ENCODE measurements around the gene DRC1.

Gene DRC1

DNA sequence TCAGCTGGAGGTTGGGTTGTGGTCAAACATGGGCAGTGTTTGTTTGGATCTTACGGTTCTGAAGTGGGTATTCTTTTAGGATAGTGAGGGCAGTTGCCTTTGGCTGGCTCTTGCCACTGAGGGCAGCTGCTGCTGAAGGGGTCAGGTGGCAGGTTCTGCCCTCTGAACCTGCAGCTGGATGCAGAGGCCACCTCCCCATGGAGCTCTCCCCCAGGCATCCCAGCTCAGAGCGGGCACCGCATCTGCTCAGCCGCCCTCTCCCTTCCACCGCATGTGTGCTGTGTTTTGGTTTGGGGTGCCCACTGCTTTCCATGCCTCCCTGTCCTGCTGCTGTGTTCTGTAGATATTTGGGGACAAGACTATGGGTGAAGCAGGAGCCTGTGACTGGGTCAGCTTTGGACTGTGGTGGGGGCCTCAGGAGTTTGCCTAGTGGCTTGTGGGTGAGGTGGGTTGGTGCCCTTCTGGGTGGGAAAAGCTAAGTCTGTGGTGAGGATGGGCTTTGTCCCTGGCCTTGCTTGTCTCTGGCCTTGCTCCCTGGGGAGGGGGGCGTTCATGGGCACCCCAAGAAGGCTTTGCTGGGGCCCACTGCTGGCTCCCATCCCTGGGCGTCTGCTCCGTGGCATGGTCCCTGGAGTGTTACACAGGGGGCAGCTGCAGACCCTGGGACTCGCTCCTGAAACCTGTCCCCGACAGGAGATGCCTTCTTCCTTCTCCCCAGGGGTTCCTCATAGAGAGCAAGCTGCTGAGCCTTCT lies 47.7 kb downstream of the DRC1 start:
- DNase-seq = no peak

DNA sequence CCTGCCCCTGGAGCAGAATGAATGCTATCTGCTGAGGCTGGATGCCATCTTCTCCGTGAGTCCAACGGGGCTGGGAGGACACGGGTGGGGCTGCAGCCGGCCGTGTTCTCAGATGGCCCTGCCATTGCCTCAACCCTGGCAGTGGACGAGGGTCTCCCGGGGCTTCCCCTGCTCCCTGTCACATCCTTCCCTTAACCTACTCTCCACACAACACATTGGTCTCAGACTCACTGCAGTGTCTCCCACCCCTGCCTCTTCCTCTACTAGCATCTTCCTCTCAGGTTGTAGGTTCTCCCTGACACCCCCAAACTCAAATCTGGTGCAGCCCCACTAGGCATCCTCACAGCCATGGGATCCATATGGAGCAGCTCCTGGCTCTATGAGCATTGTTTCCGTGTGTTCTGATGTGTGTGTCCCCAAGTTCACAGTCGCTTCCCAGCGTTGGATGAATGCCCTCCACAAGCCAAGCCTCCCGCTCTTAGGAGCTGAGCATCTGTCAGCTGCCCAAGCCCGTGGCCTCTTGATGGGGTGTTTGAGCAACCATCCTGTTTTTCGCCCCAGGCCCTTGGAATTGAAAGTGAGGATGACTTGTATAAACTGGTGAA lies 48.4 kb downstream of the DRC1 start:
- DNase-seq = no peak

DNA sequence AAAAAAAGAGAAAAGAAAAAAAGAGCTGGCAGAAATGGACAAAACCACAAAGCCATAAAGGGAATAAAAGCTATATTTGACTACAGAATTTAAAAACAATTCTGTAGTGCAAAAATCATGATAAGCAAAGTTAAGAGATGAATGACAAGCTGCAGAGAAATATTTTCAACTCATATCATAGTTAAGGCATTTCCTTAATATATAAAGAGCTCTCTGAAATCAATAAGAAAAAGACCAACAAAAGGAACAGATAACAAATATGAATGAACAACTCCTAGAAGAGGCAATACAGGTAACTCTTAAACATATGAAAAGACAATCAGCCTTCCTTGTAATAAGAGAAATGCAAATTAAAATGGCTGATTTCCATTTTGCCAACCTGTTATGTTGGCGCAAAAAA lies 50.0 kb downstream of the DRC1 start:
- DNase-seq = no peak

DNA sequence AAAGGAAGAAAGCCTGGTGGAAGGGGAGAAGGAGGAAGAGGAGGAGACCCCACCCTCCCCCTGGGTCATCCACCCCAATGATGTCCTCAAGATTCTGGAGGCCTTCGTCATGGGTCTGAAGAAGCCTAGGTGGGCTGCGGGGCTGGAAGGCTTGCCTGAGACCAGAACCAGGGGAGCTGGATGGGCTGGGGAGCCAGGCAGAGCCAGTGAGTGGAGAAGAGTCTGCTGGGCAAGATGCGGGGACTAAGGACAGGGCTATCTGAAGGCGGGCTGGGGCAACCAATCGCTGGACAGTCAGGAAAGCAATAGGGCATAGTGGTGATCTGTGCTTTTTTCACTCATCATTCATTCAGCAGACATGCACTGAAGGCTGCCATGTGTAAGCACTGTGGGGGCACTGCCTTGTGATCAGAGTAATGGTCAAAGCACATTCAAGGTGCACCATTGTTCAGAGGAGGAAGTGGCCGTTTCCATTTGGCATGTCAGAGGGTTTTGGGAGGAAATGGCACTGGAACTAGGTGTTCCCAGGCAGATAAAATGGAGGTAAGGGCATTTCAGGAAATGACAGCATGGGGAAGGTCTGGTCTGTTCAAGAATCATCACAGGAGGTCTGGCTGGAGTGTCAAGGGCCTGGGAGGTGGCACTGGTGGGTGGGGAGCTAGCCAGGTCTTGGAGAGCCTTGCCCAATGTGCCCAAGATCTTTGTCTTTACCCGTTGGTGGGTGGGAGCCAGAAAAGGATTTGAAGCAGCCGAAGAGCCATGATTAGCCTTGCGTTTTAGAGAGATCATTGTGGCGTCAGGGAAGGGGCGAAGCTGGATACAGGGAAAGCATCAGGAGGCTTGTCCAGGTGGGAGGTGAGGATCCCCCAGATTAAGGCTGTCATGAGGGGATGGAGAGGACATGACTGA lies 52.0 kb downstream of the DRC1 start:
- no peak for DNase-seq

DNA sequence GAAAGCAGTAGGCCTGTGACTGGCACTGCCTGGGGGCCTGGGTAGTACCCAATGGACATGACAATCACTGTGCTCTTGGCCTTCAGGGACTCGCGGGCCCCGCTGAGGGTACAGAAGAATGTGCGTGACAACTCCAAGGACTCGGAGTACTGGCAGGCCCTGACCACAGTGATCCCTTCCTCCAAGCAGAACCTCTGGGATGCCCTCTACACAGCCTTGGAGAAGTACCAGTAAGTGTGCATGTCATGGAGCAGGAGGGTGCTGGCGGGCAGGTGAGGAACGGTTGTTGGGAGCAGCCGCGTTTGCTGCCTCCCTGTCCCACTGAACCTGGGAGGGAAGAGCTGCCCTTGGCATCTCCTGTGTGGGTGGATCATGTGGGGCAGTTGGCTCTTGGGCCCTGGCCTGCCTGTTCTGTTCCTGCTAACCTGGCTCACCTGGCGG lies 52.9 kb downstream of the DRC1 start:
- DNase-seq = no peak

DNA sequence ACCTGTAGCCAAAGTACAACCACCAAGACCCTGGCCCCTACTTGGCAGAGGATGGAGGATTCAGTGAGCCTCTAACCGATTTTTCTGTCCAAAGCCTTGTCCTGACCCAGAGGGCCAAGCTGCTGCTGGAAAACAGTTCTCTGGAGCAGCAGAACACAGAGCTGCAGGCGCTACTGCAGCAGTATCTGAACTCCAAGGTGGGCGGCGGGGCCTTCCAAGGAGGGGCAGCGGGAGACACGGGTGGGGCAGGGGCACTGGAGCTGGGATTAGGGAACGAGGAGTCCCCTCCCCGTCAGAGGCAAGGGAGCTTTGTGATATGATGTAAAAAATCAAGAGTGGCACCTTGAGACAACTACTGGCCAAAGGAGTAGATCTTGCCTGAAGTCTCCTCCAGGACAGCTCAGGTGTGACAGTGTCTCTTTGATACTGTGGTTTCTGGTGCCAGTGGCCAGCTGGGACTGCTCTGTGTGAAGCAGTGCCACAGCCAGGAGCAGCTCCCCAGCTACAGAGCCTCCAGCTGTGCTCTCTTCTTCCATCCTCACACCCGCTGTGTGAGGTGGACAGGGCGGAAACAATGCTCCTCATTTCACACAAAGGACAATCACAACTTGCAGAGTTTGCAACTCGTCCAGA lies 53.4 kb downstream of the DRC1 start:
- DNase-seq = no peak

DNA sequence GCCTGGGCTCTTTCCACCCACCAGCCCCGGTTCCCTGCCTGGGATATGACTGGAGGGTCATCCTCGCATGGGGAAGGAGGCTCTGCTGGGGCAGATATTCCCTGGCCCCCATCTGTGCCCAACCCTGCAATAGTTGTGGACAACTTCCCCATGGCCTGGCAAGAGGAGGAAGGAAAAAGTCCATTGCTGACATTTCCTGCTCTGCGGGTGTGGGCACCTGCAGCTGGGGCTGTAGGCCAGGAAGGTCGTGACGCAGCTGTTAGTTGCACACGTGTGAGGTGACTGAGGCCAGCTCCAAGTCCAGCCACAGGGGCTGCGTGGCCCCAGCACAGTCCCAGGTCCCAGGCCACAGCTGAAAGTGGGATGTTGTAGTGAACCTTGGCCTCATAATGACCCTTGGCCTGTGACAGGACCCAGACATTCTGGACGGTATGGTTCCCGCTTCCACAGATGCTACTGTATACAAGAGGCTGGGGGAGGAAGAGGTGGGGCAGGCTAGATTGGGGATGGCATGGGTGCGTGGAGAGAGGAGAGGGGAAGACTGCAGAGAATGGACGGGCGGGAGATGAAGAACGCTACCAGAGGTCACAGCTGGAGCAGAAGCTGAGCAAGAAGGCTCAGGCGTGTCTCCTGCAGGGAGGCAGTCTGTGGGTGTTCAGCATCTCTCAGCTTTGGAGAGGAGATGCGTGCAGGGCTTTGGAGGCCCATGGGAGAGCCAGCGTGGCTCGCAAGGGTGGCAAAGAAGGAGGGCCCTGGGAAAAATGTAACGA lies 54.1 kb downstream of the DRC1 start:
- DNase-seq = no peak

DNA sequence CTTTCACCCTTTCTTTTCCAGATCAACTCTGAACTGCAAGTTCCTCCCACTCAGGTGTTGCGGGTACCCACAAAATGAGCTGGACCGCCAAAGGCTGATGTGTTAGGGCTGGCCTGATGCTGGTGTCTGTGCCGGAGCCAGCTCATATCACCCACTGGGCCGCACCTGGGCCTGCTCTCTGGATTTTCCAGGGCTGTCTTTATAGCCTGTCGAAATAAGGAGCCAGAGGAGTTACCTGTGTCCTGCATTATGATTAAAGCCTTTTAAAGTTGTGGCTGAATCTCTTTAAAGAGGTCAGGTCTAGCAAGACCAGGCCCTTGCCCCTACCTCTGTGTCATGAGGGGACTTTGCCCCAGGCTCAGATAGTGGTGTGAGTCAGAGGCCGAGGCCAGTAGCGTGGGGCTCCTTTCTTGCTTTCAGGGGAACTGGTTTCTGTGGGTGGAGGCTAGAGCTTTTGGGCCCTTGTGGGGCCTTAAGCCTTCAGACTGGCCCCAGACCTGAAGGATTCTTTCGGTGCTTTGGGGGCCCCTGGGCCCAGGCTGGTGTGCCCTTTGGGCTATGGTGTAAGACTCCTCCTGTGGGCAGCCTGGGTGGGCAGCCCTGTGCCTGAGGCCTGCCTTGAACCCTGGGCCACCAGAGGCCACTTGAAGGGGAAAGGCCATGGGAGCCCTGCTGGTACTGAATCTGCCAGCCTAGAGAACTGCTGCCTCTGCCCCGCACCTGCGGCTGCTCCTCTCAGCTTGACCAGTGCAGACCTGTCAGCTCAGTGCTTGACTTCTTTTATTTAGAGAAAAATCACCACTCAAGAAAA lies 54.9 kb downstream of the DRC1 start:
- DNase-seq = no peak

DNA sequence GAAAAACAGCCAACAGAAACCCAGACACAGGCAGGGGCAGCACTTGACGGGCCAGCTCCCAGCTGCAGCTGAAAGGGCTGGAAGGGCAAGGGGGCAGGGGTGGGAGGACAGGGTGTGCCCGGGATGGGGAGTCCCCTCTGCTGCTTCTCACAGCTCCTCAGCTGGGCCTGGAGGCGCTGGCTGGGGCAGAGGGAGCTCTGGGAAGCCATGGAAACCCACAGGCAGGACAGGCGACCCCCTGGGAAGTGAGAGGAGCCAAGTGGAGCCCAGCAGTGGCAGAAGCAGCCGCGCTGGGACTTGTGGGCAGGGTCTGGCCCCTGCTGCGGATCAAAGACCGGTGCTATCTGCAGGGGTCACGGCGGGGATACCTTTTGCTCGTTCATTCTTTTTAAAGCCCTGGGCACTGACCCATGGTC lies 55.5 kb downstream of the DRC1 start:
- DNase-seq = no peak

DNA sequence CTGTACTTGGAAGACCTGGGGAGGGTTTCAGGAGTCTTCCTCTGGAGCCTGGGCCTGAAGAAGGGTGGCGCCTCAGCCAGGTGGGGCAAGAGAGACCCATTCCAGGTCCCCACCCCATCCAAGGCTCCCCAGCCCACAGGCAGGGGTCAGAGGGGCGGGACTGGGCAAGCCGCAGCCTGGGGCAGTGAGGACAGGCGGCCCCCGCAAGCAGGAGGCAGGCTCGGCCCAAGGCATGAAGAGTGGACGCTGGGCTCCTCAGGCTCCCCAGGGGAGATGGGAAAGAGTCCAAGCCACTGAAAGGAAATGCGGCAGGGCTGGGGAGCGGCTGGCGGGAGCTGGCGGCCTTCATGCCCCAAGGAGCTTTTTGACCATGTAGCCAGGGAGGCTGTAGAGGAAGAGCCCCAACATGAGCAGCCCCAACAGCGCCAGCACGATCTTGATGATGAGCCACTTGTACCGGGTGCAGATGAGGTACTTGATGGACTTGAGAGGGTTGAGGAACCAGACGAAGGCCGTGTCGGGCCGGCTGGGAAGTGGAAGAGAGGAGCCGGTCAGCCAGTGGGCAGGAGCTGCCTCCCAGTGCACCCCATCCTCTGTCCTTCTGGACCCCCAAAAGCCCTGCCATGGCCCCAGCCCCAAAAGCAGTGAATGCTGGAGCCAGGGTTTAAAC lies 56.1 kb downstream of the DRC1 start:
- DNase-seq = no peak

DNA sequence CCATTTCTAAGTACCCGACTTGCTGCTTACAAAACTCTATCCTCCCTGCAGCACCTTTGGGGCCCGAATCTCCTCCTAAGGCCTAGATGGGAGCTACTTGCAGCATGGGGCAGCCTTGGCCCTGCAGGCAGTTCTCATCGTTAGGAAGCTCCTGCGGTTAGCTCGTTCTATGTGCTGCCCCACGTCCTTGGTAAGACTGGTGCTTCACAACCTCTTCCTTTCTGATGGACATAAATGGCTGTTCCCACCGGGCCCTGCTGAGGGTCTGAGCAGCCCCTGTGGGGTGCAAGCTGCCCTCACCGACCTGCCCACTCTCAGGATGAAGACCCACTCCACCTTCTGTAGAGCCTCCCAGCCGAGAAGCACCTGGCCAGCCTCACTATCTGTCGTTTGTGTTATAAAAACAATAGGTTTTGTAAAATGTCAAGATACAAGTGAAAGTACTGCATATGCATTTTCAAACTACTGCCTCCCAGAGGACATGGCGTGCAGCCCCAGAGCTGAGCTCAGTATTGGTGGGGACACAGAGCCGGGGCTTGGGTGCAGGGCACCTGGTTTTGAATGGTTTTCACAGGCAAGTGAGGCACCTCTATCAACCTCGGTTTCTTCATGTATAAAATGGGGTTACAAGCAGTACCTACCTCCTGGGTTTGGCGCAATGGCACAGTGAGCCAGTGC lies 56.8 kb downstream of the DRC1 start:
- no peak for DNase-seq

DNA sequence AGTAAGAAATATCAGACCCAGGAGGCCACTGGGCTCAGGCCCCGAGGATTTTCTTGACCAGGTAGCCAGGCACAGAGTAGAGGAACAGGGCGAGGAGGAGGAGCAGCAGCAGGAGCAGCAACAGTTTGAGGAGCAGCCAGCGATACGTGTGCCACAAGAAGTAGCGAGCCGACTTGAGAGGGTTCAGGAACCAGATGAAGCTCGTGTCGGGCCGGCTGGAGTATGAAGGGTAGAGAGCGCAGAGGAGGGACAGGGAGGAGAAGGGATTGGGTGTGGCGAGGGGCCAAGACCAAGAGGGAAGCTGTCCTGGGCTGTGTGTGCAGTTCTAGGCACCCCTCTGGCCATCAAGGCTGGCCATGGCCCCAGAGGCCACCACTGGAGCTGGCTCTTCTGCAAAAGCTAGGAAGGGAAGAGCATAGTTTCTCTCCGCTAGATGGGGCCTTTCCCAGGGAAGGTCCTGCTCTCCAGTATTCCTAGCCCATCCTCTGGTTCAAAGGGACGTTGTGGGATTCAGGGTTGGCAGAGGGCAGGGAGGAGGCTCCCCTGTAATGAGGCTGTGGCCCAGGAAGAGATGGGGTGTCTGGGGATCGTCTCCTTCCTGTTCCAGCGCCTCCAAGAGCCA lies 58.4 kb downstream of the DRC1 start:
- no peak for DNase-seq

DNA sequence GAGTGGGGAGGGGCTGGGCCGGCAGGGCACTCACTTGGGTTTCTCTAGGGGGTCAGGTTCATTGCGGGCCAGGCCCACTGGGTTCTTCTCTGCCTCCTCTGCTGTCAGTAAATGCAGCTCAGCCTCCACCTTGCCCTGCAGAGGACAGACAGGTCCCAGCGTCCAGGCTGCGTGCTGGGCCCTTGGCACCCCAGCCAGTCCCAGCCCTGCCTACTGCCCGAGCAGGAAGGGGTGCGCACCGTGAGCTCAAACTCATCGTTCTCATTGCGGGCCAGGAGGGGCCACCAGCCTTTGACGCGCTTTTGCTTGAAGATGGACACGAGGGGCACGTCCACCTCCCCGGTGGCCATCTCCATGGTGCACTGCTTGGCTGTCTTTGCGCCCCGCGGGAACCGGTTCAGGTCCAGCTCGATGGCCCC lies 58.9 kb downstream of the DRC1 start:
- no peak for DNase-seq

DNA sequence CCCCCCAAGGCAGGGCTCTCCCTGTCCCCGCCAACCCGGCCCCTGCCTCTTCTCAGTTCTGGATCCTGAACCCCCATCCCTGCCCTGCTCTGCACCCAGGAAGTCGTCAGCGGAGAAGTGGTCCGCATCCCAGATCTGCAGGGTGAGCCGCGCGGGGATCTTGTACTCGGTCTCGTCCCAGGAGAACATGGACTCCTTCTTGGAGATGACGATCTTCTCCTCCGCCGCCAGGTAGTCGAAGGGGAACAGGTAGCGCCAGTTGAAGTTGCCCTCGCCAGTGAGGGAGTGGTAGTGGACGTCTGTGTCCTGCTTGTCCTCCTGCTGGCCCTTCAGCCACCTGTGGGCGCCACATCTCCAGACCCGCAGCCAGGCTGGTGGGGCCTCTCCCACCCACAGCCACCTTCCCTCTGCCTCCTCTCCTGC lies 59.9 kb downstream of the DRC1 start:
- no peak for DNase-seq

DNA sequence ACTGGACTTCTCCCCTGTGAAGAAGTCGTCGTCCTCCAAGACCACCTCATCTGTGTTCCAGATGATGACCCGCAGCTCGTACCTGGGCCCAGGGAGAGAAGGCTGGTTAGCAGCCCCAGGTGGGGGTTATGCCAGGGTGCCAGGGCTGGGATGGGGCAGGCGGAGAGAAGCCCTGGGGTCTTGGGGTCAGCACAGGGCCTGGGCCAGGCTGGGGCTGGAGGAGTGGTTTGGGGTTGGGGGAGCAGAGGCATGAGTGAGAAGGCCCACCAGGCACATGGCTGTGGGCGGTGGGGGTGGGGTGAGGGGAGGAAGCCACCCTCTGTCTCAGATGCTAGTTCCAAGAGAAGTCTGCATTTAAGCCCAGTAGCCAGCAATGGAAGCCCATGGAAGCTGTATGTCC lies 60.4 kb downstream of the DRC1 start:
- DNase-seq = no peak

DNA sequence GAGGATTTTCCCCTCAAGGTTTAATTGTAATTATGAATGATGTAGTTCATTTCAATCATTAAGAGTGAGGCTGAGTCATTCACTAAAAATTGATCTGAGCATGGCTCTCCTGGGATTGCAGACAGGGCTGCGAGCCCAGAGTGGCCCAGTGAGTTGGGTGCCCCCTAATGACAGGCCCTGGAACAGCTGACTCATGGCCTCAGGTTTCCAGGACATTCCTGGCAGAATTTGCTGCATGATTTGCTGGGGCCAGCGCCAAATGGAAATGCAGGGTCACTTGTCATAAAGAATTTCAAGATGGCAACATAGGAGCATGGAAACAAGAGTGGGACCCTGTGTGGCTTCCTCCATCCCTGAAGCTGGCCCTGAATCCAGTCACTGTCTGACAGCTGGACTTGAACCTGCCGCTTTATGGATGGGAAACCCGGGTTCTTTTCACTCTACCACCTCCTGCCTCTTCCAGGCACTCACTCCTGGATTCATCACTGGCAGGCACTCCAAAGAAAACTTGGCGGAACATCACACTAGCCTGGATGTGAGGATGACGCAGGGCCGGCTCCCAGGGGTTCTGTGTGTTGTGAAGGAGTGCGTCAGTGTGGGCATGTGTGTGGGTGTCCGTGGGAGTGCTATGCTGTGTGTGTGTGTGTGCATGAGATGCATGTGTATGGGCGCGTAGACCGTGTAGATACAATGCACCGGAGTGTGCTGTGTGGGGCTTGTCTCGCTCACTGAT lies 61.0 kb downstream of the DRC1 start:
- DNase-seq = no peak

DNA sequence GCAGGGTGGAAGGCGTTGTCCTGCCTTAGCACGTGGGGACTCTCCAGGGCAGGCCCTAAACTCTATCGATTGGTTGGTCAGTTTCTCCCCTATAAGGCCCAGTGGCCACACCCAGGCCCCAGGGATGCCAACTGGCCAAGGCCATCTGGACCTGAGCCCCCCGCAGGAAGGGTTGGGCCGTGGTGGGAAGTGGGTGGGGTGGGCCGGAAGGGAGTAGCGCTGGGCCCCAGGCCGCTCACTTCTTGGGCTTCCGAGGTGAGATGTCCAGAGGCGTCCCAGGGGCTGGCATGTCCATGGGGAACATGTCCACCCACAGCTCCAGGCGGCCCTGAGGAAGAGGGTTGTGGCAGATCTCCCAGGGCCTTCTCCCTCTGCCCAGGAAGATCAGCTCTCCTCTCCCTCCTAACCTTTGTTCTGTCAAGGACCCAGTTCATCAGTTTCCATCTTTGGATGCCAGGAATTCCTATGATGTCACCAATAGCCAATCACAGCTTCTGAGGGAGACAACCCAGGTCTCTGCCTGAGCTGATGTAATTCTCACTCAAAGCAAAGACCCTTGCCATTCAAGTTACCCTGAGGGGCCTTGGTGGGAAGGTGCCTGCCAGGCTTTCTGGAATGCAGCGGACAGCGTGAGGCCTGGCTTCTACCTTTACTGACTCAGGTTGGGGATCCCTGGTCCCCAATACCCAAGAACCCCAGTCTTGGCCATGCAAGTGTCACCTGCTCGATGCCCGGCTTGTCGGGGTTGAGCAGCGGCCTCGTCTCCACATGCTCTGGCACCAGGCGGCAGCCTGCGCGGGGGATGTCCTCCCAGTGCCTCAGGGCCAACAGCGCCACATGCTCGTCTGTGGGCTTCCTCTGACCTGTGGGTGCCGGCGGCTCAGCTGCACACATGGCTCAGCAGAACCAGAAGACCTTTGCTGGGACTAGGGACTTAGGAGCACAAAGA lies 61.8 kb downstream of the DRC1 start:
- DNase-seq = no peak
